IMR-90 (cell line): ENCODE data around the gene NUMA1. TPM values are rescaled to one million over a fixed set of nuclear protein-coding genes. Genes with fewer than 3 reads are reported as not detected.

ENCODE experiments used
- ATAC-seq: fragments of 200-7000 bp; cut with Tn5 transposase; 2 replicates; pipeline ENCODE4 v1.9.1; 2020; ENCODE audit warnings: low read depth, mild to moderate bottlenecking, moderate library complexity
- BruUV-seq: library from RNA; stranded (reverse); fragments of 400-500 nt; replicated peaks from 2 replicates; lab custom pipeline; 2021; lab: Mats Ljungman, UMichigan
- CTCF ChIA-PET: fragments of 300-600 bp; formaldehyde crosslinking; extraction: SDS; loops from one replicate; lab custom pipeline; 2021; ENCODE audit warnings: antibody characterized with exemption; lab: Yijun Ruan, JAX
- POLR2A ChIA-PET: fragments of 300-600 bp; sonication (Branson Sonifier 250); formaldehyde crosslinking; loops from one replicate; lab custom pipeline; 2022; ENCODE audit warnings: antibody characterized with exemption; ENCODE audit not compliant: unreplicated experiment; lab: Charles Lee
- DNase-seq: peaks from one replicate; pipeline ENCODE4 v3.0.0; 2013
- H2AFZ ChIP-seq: replicated peaks from 2 replicates; pipeline ENCODE3; 2013; ENCODE audit warnings: low read length, mild to moderate bottlenecking; ENCODE audit not compliant: poor library complexity
- H2AK5ac ChIP-seq: 2 replicates; pipeline ENCODE4 v1.6.1; 2013; ENCODE audit warnings: low read depth, low read length, inconsistent platforms
- H2AK9ac ChIP-seq: replicated peaks from 2 replicates; pipeline ENCODE3; 2013; ENCODE audit warnings: mild to moderate bottlenecking, low read depth, low read length, moderate library complexity; ENCODE audit not compliant: poor library complexity
- H2BK120ac ChIP-seq: 2 replicates; pipeline ENCODE4 v1.6.1; 2013; ENCODE audit warnings: low read depth, low read length, inconsistent platforms
- H2BK15ac ChIP-seq: 3 replicates; pipeline ENCODE4 v1.6.1; 2013; ENCODE audit warnings: low read depth, low read length, inconsistent platforms
- H2BK20ac ChIP-seq: 2 replicates; pipeline ENCODE4 v1.6.1; 2013; ENCODE audit warnings: low read depth, mild to moderate bottlenecking, inconsistent platforms, low read length, moderate library complexity
- H2BK5ac ChIP-seq: 2 replicates; pipeline ENCODE4 v1.6.1; 2013; ENCODE audit warnings: mild to moderate bottlenecking, low read depth, low read length, inconsistent platforms; ENCODE audit not compliant: poor library complexity, severe bottlenecking
- H3K14ac ChIP-seq: replicated peaks from 2 replicates; pipeline ENCODE4 v1.6.1; 2013; ENCODE audit warnings: low read depth, low read length, inconsistent platforms
- H3K18ac ChIP-seq: 2 replicates; pipeline ENCODE4 v1.6.1; 2013; ENCODE audit warnings: low read depth, low read length, control low read depth
- H3K23ac ChIP-seq: 2 replicates; pipeline ENCODE4 v1.6.1; 2013; ENCODE audit warnings: low read depth, low read length, inconsistent platforms
- H3K27ac ChIP-seq: 2 replicates; pipeline ENCODE4 v1.5.1; 2013; ENCODE audit warnings: mild to moderate bottlenecking, control low read depth, low read length; ENCODE audit not compliant: insufficient read depth
- H3K27me3 ChIP-seq: 2 replicates; pipeline ENCODE4 v1.6.1; 2013; ENCODE audit warnings: low read length; ENCODE audit not compliant: control insufficient read depth, insufficient read depth
- H3K36me3 ChIP-seq: 2 replicates; pipeline ENCODE4 v1.6.1; 2013; ENCODE audit warnings: low read length, mixed read lengths; ENCODE audit not compliant: control insufficient read depth, insufficient read depth
- H3K4ac ChIP-seq: 2 replicates; pipeline ENCODE4 v1.6.1; 2013; ENCODE audit warnings: low read depth, low read length, inconsistent platforms
- H3K4me1 ChIP-seq: 2 replicates; pipeline ENCODE4 v1.6.1; 2013; ENCODE audit warnings: low read length, mixed read lengths; ENCODE audit not compliant: control insufficient read depth, insufficient read depth
- H3K4me2 ChIP-seq: 2 replicates; pipeline ENCODE4 v1.6.1; 2013; ENCODE audit warnings: low read depth, mild to moderate bottlenecking, control low read depth, low read length, moderate library complexity
- H3K4me3 ChIP-seq: 2 replicates; pipeline ENCODE4 v1.5.1; 2013; ENCODE audit warnings: low read depth, mild to moderate bottlenecking, control low read depth, low read length, moderate library complexity; ENCODE audit not compliant: insufficient read depth
- H3K56ac ChIP-seq: 2 replicates; pipeline ENCODE4 v1.6.1; 2013; ENCODE audit warnings: low read length, inconsistent platforms; ENCODE audit not compliant: insufficient read depth; ENCODE audit errors: extremely low read depth
- H3K79me1 ChIP-seq, 2 experiments: 2 replicates each; pipeline ENCODE4 v1.6.1; 2013; ENCODE audit warnings: low read length in 2 of 2, inconsistent platforms in 1 of 2, low read depth in 1 of 2
- H3K9ac ChIP-seq: 2 replicates; pipeline ENCODE4 v1.6.1; 2013; ENCODE audit warnings: low read depth, low read length, control low read depth
- H3K9me1 ChIP-seq: 2 replicates; pipeline ENCODE4 v1.6.1; 2013; ENCODE audit warnings: low read length, inconsistent platforms; ENCODE audit not compliant: insufficient read depth
- H3K9me3 ChIP-seq: 2 replicates; pipeline ENCODE4 v1.6.1; 2013; ENCODE audit warnings: low read length; ENCODE audit not compliant: control insufficient read depth, insufficient read depth
- H4K20me1 ChIP-seq: 2 replicates; pipeline ENCODE4 v1.6.1; 2013; ENCODE audit warnings: low read length, inconsistent platforms; ENCODE audit not compliant: insufficient read depth
- H4K5ac ChIP-seq: 2 replicates; pipeline ENCODE4 v1.6.1; 2013; ENCODE audit warnings: mild to moderate bottlenecking, low read depth, low read length, control low read depth
- H4K8ac ChIP-seq, 2 experiments: 2 replicates each; pipeline ENCODE4 v1.6.1; 2013; ENCODE audit warnings: low read depth in 2 of 2, low read length in 2 of 2, control low read depth in 1 of 2, inconsistent platforms in 1 of 2
- H4K91ac ChIP-seq: 2 replicates; pipeline ENCODE4 v1.6.1; 2013; ENCODE audit warnings: low read depth, low read length, inconsistent platforms; ENCODE audit not compliant: insufficient read depth
- BHLHE40 ChIP-seq: fragments of 150-350 bp; IDR thresholded peaks from 2 replicates; pipeline ENCODE4 v1.6.1; 2016; ENCODE audit warnings: mild to moderate bottlenecking, low read depth, low read length
- CHD1 ChIP-seq: IDR thresholded peaks from 2 replicates; pipeline ENCODE4 v1.6.1; 2012; ENCODE audit warnings: low read depth, low read length, improper control_type of control experiment
- FOS ChIP-seq: fragments of 150-350 bp; IDR thresholded peaks from 2 replicates; pipeline ENCODE4 v1.6.1; 2016; ENCODE audit warnings: low read depth, low read length
- POLR2A ChIP-seq: IDR thresholded peaks from 2 replicates; pipeline ENCODE4 v1.6.1; 2012; ENCODE audit warnings: mild to moderate bottlenecking, low read depth, low read length
- RCOR1 ChIP-seq: IDR thresholded peaks from 2 replicates; pipeline ENCODE4 v1.6.1; 2012; ENCODE audit warnings: mild to moderate bottlenecking, low read length, improper control_type of control experiment; ENCODE audit not compliant: insufficient replicate concordance
- WGBS, 2 experiments: methylation state at CpG; one replicate each; pipeline versions ENCODE4 v1.1.5 to v1.1.7; 2013; ENCODE audit warnings: missing lambda C conversion rate in 2 of 2; ENCODE audit not compliant: insufficient read length in 1 of 2; ENCODE audit errors: extremely low coverage in 2 of 2; 5-methylcytosine and 5-hydroxymethylcytosine counted together
- dilution Hi-C: fragments of 300-500 bp; cut with HindIII; formaldehyde crosslinking; loops from one replicate; pipeline ENCODE4 v1.14.3; 2018; ENCODE audit warnings: low sequenced_read_pairs; ENCODE audit not compliant: unreplicated experiment
- in situ Hi-C: fragments of 300-500 bp; cut with MboI; formaldehyde crosslinking; loops from 3 replicates; pipeline ENCODE4 v1.14.3; 2019; ENCODE audit warnings: low sequenced_read_pairs, inconsistent platforms, mixed read lengths
- intact Hi-C: fragments of 100-400 bp; cut with micrococcal nuclease; formaldehyde crosslinking; loops from 2 replicates; pipeline ENCODE4 v1.10.0; 2022
- polyA plus RNA-seq, 3 experiments: library from polyadenylated mRNA; depleted of rRNA; stranded (reverse); fragments of >200 nt; gene quantifications; 2 replicates each; pipeline ENCODE4 v1.2.3, GENCODE V29; 2012; ENCODE audit warnings: low replicate concordance in 1 of 3
- total RNA-seq: library from RNA; depleted of rRNA; stranded (reverse); fragments of >200 nt; gene quantifications from 2 replicates; pipeline ENCODE4 v1.2.3, GENCODE V29; 2012
- TF ChIP-seq, protein P1 (sequence below): conservative IDR thresholded peaks from 2 replicates; pipeline ENCODE4 v1.5.1; 2012; ENCODE audit warnings: mild to moderate bottlenecking, low read depth, low read length, improper control_type of control experiment
- TF ChIP-seq, protein P2 (sequence below): fragments of 150-350 bp; IDR thresholded peaks from 2 replicates; pipeline ENCODE4 v1.6.1; 2017; ENCODE audit warnings: mild to moderate bottlenecking, antibody characterized with exemption, low read length, low read depth

NUMA1 gene
- total and polyA plus RNA-seq, 2 of the 4 experiments (the other 2 are of a cell fraction) = 61.7 to 97.0 TPM

DNA sequence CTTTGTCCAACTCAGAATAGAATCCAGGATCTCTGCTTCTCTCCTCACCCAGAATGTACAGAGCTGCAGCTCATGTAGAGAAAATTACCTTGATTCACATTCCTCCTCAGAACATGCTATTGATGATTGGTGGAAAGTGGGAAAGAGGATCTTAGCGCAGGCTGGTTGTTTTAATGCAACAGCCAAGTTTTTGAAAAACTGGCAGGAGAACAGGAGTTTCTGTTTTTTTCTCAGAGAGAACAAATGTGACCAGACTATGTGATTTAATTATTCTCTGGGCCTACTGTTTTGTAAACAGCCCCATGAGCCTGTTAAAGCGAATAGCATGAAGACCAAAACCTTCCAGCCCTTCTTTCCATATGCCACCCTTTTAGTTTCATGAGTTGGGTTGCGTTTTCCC, 100.7 kb downstream of the NUMA1 start:
- Histone ChIP-seq H3K36me3 (peaks cover 5% of the 10 kb centered on the region), H3K14ac (no peak overlapping the region), H3K79me1 (peaks cover 16 to 41% of the 10 kb centered on the region in 2 experiments; a peak in 3 of 4 replicates), H3K4me1 (peaks cover 8% of the 10 kb centered on the region), H2AFZ (no peak overlapping the region), H4K8ac (no peak overlapping the region), H2AK9ac (no peak overlapping the region), H4K5ac (no peak overlapping the region), H4K91ac (no peak overlapping the region), H3K9me3 (no peaks in the 10 kb centered on the region), H2BK120ac (no peak overlapping the region), H3K4me2 (no peak overlapping the region), H3K56ac (no peak overlapping the region), H3K9ac (no peak overlapping the region), H3K4me3 (no peak overlapping the region), H3K18ac (no peak overlapping the region), H2BK15ac (no peak overlapping the region), H2AK5ac (no peak overlapping the region), H2BK5ac (no peak overlapping the region), H3K4ac (no peak overlapping the region), H2BK20ac (no peak overlapping the region), H3K27ac (no peak overlapping the region), H3K23ac (no peak overlapping the region), H3K9me1 (peaks cover 4% of the 10 kb centered on the region; the same call in 1 of the 2 replicates), H4K20me1 (peaks cover 11% of the 10 kb centered on the region; the same call in 1 of the 2 replicates), H3K27me3 (no peaks in the 10 kb centered on the region)
- ATAC-seq (no peak), DNase-seq (no peak)
- intact Hi-C loops (no loop called here), in situ Hi-C loops (loop anchor here (10.0 kb wide), 1 partner anchor 55 kb away; the partner anchor contains the start of genes RNF121 and XNDC1N), dilution Hi-C loops (no loop called here)
- CTCF ChIA-PET = no interaction called here
- POLR2A ChIA-PET = no interaction called here
- TF ChIP-seq, protein P1, sequence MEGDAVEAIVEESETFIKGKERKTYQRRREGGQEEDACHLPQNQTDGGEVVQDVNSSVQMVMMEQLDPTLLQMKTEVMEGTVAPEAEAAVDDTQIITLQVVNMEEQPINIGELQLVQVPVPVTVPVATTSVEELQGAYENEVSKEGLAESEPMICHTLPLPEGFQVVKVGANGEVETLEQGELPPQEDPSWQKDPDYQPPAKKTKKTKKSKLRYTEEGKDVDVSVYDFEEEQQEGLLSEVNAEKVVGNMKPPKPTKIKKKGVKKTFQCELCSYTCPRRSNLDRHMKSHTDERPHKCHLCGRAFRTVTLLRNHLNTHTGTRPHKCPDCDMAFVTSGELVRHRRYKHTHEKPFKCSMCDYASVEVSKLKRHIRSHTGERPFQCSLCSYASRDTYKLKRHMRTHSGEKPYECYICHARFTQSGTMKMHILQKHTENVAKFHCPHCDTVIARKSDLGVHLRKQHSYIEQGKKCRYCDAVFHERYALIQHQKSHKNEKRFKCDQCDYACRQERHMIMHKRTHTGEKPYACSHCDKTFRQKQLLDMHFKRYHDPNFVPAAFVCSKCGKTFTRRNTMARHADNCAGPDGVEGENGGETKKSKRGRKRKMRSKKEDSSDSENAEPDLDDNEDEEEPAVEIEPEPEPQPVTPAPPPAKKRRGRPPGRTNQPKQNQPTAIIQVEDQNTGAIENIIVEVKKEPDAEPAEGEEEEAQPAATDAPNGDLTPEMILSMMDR = no peak
- no peak for TF ChIP-seq BHLHE40
- no peak for TF ChIP-seq RCOR1
- TF ChIP-seq, protein P2, sequence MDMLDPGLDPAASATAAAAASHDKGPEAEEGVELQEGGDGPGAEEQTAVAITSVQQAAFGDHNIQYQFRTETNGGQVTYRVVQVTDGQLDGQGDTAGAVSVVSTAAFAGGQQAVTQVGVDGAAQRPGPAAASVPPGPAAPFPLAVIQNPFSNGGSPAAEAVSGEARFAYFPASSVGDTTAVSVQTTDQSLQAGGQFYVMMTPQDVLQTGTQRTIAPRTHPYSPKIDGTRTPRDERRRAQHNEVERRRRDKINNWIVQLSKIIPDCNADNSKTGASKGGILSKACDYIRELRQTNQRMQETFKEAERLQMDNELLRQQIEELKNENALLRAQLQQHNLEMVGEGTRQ = no peak
- no peak for TF ChIP-seq CHD1
- TF ChIP-seq FOS = no peak
- no peak for TF ChIP-seq POLR2A
- no TSS peak for BruUV-seq
- no CpG with 5 or more reads among the region's 3 CpGs for WGBS, 2 experiments
